Midbrain (tissue), 1 donor: Measurements from ENCODE around the gene BCL2L13.
"Not testable (repeated sequence)": the region's sequence is repeated elsewhere in the genome, so short reads cannot be mapped to it uniquely, and the experiment has no call there.

ENCODE experiments used
- DNase-seq: peaks from one replicate; lab custom pipeline; 2025; lab: John Stamatoyannopoulos, UW

BCL2L13 gene

DNA sequence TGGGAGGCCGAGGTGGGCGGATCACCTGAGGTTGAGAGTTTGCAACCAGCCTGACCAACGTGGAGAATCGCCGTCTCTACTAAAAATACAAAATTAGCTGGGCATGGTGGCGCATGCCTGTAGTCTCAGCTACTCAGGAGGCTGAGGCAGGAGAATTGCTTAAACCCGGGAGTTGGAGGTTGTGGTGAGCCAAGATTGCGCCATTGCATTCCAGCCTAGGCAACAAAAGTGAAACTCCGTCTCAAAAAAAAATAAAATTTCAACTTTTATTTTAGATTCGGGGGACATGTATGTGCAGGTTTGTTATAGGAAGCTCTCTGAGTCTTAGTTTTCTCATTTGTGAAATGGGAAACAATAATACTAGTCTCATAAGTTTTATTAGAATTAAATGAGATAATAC, 58.6 kb downstream of the BCL2L13 start:
- DNase-seq: not testable (repeated sequence)

DNA sequence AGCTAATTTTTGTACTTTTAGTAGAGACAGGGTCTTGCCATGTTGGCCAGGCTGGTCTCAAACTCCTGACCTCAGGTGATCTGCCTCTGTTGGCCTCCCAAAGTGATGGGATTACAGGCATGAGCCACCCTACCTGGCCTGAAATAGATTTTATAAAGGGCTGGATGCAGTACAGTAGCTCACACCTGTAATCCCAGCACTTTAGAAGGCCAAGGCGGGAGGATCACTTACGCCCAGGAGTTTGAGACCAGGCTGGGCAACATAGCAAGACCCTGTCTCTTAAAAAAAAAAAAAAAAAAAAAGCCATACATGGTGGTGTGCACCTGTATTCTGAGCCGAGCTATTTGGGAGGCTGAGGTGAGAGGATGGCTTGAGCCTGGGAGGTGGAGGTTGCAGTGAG, 59.7 kb downstream of the BCL2L13 start:
- not testable (repeated sequence) for DNase-seq

- no peak for DNase-seq
Measured at GRCh38 chr22:17698948-17699347, 60.4 kb downstream of the BCL2L13 start.

DNA sequence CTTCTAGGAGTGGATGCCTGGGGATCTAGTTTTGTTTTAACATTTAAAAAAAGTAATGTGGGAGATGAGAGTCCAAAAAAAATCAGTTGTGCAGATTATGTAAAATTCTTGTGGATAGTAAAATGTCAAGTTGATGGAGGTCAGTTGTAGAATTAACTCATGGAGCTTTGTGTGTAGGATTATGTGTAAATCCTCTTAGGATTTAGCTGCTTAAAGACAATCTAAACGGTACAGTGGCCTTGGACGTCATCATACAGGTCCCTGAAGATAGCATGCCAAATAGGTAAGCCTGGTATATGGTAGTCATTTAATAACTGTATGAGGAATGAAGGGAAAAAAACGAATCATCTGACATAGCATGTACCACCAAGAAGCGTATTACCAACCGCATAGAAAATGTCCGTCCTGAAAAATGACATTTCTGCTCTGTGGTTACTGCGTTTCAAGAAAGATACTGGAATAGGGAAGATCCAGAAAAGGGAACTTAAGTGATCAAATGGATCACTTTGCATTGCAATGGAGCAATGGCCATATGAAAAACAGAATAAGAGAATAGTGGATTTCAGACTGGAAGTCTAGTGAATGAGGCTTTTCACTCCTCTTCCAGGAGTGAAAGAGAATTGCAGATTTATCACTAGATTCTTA, 61.3 kb downstream of the BCL2L13 start:
- DNase-seq: no peak

- DNase-seq: no peak
Measured at GRCh38 chr22:17700778-17701177, 62.2 kb downstream of the BCL2L13 start.

- no peak for DNase-seq
Measured at GRCh38 chr22:17703811-17704210, 65.3 kb downstream of the BCL2L13 start.

GRCh38 chr22:17705546-17705945, 67.0 kb downstream of the BCL2L13 start:
- no peak for DNase-seq

DNA sequence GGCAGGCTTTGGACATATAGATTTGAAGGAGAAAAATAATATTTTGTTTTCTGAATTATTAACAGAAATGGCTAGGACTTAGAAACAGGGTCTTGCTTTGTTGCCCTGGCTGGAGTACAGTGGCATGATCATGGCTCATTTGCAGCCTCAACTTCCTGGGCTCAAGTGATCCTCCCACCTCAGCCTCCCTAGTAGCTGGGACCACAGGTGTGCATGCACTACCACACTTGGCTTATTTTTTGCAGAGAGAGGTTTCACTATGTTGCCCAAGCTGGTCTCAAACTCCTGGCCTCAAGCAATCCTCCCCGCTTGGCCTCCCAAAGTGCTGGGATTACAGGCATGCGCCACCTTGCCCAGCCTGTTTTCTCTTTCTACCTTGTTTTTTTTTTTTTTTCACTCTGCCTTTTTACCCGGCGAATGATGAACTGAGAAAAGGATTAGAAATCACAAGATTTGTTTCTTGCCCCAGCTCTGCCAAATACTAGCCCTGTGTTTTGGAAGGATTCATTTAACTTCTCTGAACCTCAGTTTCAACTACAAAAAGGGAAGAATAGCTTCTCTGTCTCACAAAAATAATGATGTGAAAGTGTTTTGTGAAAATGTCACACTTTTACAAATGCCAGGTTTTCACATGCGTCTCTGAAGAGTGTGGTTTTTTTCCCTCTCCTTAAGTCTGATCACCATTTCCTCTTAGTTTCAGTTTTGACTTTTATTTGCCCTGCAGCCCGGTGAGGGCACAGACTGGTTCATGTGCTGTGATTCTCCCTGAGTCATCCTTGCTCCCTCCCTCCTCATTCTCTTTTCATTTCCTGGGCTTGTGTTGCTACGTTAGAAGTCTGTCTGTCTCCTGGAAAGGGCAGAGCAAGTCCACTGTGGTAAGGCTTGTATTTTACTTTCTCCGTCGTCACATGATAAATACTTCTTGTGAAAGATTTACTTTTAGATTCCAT, 67.7 kb downstream of the BCL2L13 start:
- DNase-seq: peak; percentile 68

DNA sequence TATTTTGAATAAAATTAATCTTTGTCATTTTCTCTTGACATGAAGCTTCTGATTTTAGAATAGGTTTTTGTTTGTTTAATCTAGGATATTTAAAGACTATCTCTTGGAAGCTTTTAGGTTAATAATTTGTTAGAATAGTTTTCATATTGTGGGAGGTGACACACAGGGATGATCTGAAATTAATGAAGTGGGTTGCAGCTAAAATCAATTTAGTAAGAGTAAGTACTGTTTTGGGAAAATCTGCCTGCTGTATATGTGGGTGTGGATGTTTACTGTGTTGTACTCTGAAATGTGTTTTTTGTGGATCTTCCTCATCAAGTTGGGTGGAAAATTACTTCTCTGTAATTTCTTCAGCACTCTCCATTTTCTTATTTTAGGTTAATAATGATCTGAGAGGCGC, 68.4 kb downstream of the BCL2L13 start:
- no peak for DNase-seq

DNA sequence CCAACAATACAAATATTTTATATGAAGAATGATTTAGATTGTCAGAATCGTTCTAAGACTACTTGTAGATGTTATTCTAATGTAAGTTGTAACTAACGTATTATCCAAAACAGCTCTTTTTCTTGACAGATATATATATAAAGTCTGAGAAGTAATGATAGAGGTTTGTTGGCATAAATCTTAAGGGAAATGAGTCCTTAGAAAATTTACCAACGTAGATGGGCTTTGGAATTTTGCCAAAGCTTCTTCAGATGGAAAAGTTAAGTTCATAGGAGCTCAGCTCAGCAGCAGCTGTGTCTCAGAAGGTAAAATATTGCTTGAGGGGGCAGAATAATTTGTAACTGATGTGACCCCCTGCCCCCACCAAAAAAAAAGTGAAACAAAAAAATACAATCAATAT, 69.0 kb downstream of the BCL2L13 start:
- no peak for DNase-seq

- DNase-seq: no peak
Measured at GRCh38 chr22:17710023-17710422, 71.5 kb downstream of the BCL2L13 start.

GRCh38 chr22:17712441-17712840, 73.9 kb downstream of the BCL2L13 start:
- DNase-seq: no peak

GRCh38 chr22:17716529-17716928, 78.0 kb downstream of the BCL2L13 start:
- DNase-seq: no peak

GRCh38 chr22:17717708-17718107, 79.2 kb downstream of the BCL2L13 start:
- no peak for DNase-seq

GRCh38 chr22:17719911-17720310, 81.4 kb downstream of the BCL2L13 start:
- no peak for DNase-seq

DNA sequence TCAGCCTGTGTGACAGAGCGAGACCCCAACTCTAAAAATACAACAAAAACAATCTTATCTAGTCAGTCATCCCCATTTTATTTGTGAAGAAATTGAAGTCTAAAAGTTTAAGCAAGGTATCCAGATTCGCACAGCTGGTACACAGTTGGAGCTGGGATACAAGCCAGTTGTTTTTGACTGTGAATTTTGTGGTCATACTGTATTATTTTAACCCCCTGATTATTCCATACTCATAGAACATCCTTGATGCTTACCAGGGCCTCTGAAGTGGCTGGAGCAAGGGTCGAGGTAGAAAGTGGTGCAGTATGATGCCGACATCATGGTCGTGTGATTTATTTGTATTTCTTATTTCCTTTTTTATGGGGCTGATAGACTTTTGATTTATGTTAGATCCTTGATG, 85.7 kb downstream of the BCL2L13 start:
- no peak for DNase-seq

DNA sequence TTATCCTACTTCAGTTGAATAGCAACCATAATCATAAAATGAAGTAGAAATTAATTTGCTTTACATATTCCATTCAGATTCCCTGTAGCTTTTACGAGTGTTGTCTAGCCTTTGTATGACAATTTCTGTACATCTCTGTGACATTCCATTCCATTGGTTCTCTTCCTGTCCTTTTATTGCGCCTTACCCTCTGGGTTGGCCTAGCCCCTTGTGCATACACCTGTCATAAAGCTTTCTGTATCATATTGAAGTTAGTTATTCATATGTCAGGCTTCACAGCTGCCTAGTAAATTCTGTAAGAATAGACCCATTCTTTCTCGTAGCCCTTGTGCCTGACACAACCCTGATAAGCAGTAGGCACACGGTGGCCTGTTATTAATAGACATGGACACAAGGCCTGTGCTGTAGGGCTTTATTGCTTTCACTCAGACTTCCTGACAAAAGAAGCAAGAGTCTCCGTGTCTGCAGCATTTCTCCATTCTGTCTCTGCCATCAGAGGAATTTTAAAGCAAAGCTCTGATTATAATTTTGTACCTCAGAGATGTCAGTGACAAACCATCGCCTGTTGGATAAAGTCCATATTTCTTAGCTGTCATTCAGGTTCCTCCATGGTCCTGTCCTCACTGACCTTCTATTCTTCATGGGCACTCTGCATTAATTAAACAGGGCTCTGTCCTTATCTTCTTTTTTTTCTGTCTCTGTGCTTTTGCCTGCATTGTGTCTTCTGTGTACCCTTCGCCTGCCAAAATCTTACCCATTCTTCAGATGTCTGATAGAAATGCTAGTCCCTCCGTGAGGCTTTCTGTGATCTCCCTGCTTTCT, 86.3 kb downstream of the BCL2L13 start:
- no peak for DNase-seq

GRCh38 chr22:17725500-17725796, 86.9 kb downstream of the BCL2L13 start:
- no peak for DNase-seq

GRCh38 chr22:17726006-17726927, 87.7 kb downstream of the BCL2L13 start:
- no peak for DNase-seq

- no peak for DNase-seq
Measured at GRCh38 chr22:17726928-17727897, 88.7 kb downstream of the BCL2L13 start.
